OCI-LY3 (cell line): Measurements from ENCODE around the gene LARGE1.

Experiments used
- CTCF ChIP-seq: fragments of 200-600, 300-600 bp; sonication (generic); IDR thresholded peaks from 2 replicates; pipeline ENCODE4 v1.5.1; 2014; ENCODE audit warnings: antibody characterized with exemption, low read length, low read depth
- EZH2phosphoT487 ChIP-seq: fragments of 200-600 bp; shearing (Covaris generic); IDR thresholded peaks from 2 replicates; pipeline ENCODE4 v1.6.1; 2018; ENCODE audit warnings: antibody characterized with exemption, mixed run types, low read depth

GRCh38 chr22:33952776-33953175 lies 32.5 kb upstream of the LARGE1 start:
- no peak for TF ChIP-seq CTCF
- no peak for TF ChIP-seq EZH2phosphoT487
